ENCODE measurements around the gene PARD3.

The PARD3 gene

GRCh38 chr10:34699904-34700517, 115.1 kb downstream of the PARD3 start:
- Histone ChIP-seq H3K9ac (ENCODE audit: low read length) (no peak overlapping the region), H2AFZ (ENCODE audit: low read depth, low read length, severe bottlenecking) (no peak overlapping the region), H3K27ac (ENCODE audit: low read depth, low read length) (no peak overlapping the region), H3K9me2 (replicated peaks; ENCODE audit: insufficient read depth, low read length) (no peaks in the 10 kb centered on the region), H3K9me3 (ENCODE audit: insufficient read depth, low read length) (no peaks in the 10 kb centered on the region), H3K79me2 (ENCODE audit: insufficient read depth, low read length) (no peaks in the 10 kb centered on the region), H3F3A (ENCODE audit: insufficient read depth) (no peaks in the 10 kb centered on the region), H3K36me3 (ENCODE audit: low read length) (no peaks in the 10 kb centered on the region), H3K4me2 (ENCODE audit: low read depth, low read length, poor library complexity, severe bottlenecking) (no peak overlapping the region), H3K27me3 (ENCODE audit: low read length) (no peaks in the 10 kb centered on the region), H4K20me1 (ENCODE audit: low read depth, low read length) (no peaks in the 10 kb centered on the region), H3K4me3 (ENCODE audit: insufficient read depth, low read length, poor library complexity, severe bottlenecking) (no peak overlapping the region)
- no peak for TF ChIP-seq CTCF (IDR thresholded peaks at IDR 0.05; ENCODE audit: insufficient read depth, low read length, poor library complexity, severe bottlenecking)
- TF ChIP-seq EZH2phosphoT487 (conservative IDR thresholded peaks at IDR 0.05; ENCODE audit: low read length) = no peak

- H3K4me2 ChIP-seq (ENCODE audit: low read depth, low read length, poor library complexity, severe bottlenecking) = no peak overlapping the region
- H3K9me2 ChIP-seq (replicated peaks; ENCODE audit: insufficient read depth, low read length) = no peaks in the 10 kb centered on the region
- H2AFZ ChIP-seq (ENCODE audit: low read depth, low read length, severe bottlenecking) = no peak overlapping the region
- no peak for TF ChIP-seq CTCF (IDR thresholded peaks at IDR 0.05; ENCODE audit: insufficient read depth, low read length, poor library complexity, severe bottlenecking)
- no peak for TF ChIP-seq EZH2phosphoT487 (conservative IDR thresholded peaks at IDR 0.05; ENCODE audit: low read length)
- H4K20me1 ChIP-seq (ENCODE audit: low read depth, low read length) = no peaks in the 10 kb centered on the region
- H3K27ac ChIP-seq (ENCODE audit: low read depth, low read length) = no peak overlapping the region
- no peak overlapping the region for H3K9ac ChIP-seq (ENCODE audit: low read length)
- H3K36me3 ChIP-seq (ENCODE audit: low read length) = no peaks in the 10 kb centered on the region
- no peaks in the 10 kb centered on the region for H3K79me2 ChIP-seq (ENCODE audit: insufficient read depth, low read length)
- H3F3A ChIP-seq (ENCODE audit: insufficient read depth) = no peaks in the 10 kb centered on the region
- no peaks in the 10 kb centered on the region for H3K9me3 ChIP-seq (ENCODE audit: insufficient read depth, low read length)
- H3K27me3 ChIP-seq (ENCODE audit: low read length) = no peaks in the 10 kb centered on the region
- H3K4me3 ChIP-seq (ENCODE audit: insufficient read depth, low read length, poor library complexity, severe bottlenecking) = no peak overlapping the region
Observed at GRCh38 chr10:34698979-34699378, 116.1 kb downstream of the PARD3 start.

GRCh38 chr10:34698248-34698831, 116.8 kb downstream of the PARD3 start:
- no peaks in the 10 kb centered on the region for H3K9me2 ChIP-seq (replicated peaks; ENCODE audit: insufficient read depth, low read length)
- H3K79me2 ChIP-seq (ENCODE audit: insufficient read depth, low read length) = no peaks in the 10 kb centered on the region
- H3K4me2 ChIP-seq (ENCODE audit: low read depth, low read length, poor library complexity, severe bottlenecking) = no peak overlapping the region
- H3K9me3 ChIP-seq (ENCODE audit: insufficient read depth, low read length) = no peaks in the 10 kb centered on the region
- no peaks in the 10 kb centered on the region for H3K27me3 ChIP-seq (ENCODE audit: low read length)
- no peaks in the 10 kb centered on the region for H4K20me1 ChIP-seq (ENCODE audit: low read depth, low read length)
- TF ChIP-seq EZH2phosphoT487 (conservative IDR thresholded peaks at IDR 0.05; ENCODE audit: low read length) = no peak
- no peak for TF ChIP-seq CTCF (IDR thresholded peaks at IDR 0.05; ENCODE audit: insufficient read depth, low read length, poor library complexity, severe bottlenecking)
- no peaks in the 10 kb centered on the region for H3F3A ChIP-seq (ENCODE audit: insufficient read depth)
- no peak overlapping the region for H3K9ac ChIP-seq (ENCODE audit: low read length)
- no peak overlapping the region for H3K27ac ChIP-seq (ENCODE audit: low read depth, low read length)
- no peak overlapping the region for H2AFZ ChIP-seq (ENCODE audit: low read depth, low read length, severe bottlenecking)
- no peak overlapping the region for H3K4me3 ChIP-seq (ENCODE audit: insufficient read depth, low read length, poor library complexity, severe bottlenecking)
- H3K36me3 ChIP-seq (ENCODE audit: low read length) = no peaks in the 10 kb centered on the region
